ENCODE data around the gene CDC14B.

CDC14B gene

GRCh38 chr9:96450613-96451528 lies 168.8 kb downstream of the CDC14B start:
- in situ Hi-C loops (cut with HindIII; ENCODE audit: low sequenced_read_pairs) = no loop called here

Measured in DLD1 (cell line).